Keratinocyte (primary cell): ENCODE measurements around the gene CHAF1B.

Experiments used
- EZH2 ChIP-seq: IDR thresholded peaks from one replicate; pipeline ENCODE4 v1.6.1; 2012; ENCODE audit warnings: inconsistent platforms, mild to moderate bottlenecking, low read length, moderate library complexity
- TF ChIP-seq, protein P1 (sequence below), 3 experiments: IDR thresholded peaks in 1 of 3; conservative IDR thresholded peaks in 1 of 3; optimal IDR thresholded peaks in 1 of 3; 2 replicates in 2 of 3; 3 replicates in 1 of 3; pipeline versions ENCODE3 to v1.5.1; 2011; ENCODE audit warnings: low read length in 3 of 3, mild to moderate bottlenecking in 3 of 3, moderate library complexity in 2 of 3, control low read depth in 1 of 3, inconsistent platforms in 1 of 3; ENCODE audit not compliant: insufficient read depth in 2 of 3; ENCODE audit errors: extremely low read depth in 1 of 3

DNA sequence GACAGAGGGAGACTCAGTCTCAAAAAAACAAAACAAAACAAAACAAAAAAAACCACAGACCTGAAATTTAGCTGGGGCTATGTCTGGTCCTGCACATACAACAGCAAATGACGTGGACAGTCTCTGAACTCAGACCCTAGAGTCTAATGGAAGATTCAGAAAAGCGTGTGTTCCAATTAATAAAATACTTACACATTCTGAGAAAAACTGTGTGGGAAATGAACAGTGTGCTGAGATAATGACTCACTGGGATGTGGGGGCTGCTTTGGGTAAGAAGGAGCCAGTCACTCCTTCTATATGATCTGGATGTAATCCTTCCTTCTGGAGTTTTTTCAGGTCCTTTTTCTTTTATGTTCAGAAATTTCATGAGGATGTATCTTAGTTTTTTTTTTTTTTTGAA lies 65.3 kb downstream of the CHAF1B start:
- TF ChIP-seq, protein P1, sequence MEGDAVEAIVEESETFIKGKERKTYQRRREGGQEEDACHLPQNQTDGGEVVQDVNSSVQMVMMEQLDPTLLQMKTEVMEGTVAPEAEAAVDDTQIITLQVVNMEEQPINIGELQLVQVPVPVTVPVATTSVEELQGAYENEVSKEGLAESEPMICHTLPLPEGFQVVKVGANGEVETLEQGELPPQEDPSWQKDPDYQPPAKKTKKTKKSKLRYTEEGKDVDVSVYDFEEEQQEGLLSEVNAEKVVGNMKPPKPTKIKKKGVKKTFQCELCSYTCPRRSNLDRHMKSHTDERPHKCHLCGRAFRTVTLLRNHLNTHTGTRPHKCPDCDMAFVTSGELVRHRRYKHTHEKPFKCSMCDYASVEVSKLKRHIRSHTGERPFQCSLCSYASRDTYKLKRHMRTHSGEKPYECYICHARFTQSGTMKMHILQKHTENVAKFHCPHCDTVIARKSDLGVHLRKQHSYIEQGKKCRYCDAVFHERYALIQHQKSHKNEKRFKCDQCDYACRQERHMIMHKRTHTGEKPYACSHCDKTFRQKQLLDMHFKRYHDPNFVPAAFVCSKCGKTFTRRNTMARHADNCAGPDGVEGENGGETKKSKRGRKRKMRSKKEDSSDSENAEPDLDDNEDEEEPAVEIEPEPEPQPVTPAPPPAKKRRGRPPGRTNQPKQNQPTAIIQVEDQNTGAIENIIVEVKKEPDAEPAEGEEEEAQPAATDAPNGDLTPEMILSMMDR (optimal IDR thresholded peaks at IDR 0.05 in 1 of 3, IDR thresholded peaks at IDR 0.05 in 1 of 3, conservative IDR thresholded peaks at IDR 0.05 in 1 of 3; ENCODE audit: extremely low read depth in 1 of 3, insufficient read depth in 2 of 3, low read length in 3 of 3) = no peak
- no peak for TF ChIP-seq EZH2
